HG03469 (cell line): Measurements from ENCODE around the gene NOTUM.

Experiments used
- ATAC-seq: cut with Tn5 transposase; IDR thresholded peaks from one replicate; pipeline ENCODE4 v1.9.1; 2021; ENCODE audit warnings: mild to moderate bottlenecking, moderate library complexity, moderate number of reproducible peaks; ENCODE audit not compliant: unreplicated experiment

NOTUM gene

DNA sequence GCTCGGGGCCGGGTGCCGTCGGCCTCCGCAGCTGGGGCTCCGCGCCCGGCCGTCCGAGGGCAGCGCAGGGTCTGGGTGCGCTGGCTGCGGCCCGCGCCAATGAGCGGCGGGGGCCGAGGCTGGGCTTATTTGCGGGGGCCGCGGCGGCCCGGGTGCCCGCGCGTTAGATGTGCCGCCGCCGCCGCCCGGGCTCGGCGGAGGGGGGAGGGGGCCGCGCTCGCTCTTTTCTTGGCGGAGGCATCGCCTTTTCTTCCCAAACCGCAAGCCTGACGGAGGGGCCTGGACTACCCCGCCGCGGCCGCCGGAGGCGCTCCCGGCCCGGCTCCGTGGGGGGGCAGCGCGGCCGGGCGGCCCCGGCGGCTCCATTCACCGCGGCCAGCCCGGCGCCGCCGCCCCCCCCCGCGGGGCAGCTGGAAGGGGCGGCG lies at the start of gene NOTUM:
Gene NOTUM, minus strand, starts transcription at position 101 of the 425 bp plus-strand sequence. CDS start 278 bp downstream, outside the sequence.
- ATAC-seq, result no peak

DNA sequence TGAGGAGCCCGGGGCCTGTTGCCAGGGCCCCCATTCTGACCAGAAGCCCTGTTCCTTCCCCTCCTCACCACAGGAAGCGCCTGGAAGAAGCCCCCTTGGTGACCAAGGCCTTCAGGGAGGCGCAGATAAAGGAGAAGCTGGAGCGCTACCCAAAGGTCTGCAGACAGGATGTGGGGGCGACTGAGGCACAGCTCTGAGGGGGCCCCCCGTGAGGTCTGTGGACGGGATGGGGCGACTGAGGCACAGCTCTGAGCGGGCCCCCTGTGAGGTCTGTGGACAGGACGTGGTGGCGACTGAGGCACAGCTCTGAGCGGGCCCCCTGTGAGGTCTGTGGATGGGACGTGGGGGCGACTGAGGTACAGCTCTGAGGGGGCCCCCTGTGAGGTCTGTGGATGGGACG lies 48.4 kb upstream of the NOTUM start:
- ATAC-seq, result no peak

DNA sequence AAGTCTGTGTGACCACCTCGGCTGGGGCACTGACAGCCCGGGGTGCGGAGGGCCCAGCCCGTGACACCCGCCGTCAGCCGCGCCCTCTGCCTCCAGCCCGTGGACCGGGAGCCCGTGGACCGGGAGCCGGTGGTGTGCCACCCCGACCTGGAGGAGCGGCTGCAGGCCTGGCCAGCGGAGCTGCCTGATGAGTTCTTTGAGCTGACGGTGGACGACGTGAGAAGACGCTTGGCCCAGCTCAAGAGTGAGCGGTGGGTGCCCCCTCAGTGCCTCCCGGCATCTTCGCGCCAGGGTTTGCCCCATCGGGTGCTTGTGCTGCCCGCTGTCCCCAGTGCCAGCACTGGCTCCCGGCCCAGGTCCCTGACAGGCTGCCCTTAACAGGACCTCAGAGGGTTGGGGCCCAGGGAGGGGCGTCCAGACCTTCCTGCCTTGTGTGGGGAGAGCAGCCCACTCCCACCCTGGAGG lies 48.0 kb upstream of the NOTUM start:
- ATAC-seq, result no peak

DNA sequence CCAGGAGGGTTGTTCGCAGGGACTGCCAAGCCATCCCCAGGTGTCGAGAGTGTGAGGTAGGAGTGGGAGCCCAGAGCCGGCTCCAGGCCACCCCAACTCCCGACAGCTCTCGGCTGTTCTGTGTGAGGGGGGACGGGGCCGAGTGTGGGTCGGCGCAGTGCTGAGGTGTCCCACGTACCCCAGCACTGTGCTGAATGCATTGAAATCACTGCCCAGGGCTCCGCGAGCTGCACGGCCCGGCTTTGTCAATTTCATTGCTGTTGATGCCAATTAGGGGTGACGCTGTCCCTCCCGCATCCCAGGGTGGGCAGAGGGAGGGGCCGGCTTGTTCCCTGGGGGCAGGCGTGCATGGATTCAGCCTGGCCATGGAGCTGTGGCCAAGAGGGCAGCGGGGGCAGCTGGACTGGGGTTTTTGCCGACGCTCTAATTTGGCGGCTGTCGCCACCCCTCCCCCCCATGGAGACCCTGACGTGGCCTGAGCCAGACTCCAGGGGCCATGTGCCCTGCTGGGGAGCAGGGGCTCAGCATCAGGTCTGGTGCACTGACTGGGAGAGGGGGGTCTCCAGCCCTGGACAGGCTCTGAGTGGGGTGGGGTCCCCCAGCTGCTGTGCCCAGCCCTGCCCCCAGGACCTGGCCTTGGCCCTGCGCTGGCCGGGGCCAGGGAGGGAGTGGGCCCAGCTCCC lies 47.4 kb upstream of the NOTUM start:
- no peak for ATAC-seq

DNA sequence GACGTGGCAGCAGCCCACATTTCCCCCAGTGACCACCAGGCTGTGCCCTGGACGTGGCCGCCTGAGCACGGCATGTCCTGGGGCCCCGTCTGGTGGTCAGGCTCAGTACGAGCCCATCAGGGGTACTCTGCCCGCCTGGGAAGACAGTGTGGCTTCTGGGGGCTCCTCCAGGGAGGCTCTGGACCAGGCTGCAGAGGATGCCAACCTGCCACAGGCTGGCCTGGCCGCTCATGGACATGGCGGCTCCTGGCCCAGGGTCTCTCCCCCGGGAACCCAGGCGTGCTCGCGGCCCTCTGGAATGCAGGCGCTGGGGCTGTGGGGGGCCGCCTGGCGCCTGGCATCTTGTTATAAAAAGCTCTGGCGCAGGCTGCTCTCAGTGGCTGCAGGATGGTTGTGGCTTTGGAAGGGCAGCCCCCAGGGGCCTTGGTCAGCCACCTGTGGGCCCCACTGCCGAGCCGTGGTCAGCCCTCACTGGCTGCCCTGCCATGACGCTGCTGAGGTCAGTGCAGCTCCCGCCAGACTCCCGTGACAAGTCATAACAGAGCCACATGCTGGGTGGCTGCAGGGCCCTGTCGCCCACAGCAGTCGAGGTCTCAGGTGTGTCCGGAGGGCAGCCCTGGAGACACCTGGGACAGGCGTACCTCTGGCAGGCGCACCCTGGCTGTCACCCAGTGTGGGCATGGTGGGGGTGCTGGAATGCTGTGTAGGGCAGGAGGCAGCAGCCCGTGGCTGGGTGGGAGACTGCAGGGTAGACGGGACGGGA lies 46.7 kb upstream of the NOTUM start:
- ATAC-seq, result no peak

DNA sequence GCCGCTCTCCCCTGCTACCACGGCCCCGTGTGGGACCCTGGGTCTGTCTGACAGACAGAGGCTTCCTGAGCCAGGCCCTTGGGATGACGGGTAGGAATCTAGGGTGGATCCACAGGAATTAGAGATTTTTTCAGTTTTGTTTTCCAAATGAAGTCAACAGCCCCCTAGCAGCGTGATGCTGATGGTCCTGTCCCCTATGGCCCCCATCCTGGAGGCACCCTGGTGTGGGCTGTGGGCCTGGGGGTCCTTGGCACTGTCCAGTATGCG lies 46.2 kb upstream of the NOTUM start:
- no peak for ATAC-seq

DNA sequence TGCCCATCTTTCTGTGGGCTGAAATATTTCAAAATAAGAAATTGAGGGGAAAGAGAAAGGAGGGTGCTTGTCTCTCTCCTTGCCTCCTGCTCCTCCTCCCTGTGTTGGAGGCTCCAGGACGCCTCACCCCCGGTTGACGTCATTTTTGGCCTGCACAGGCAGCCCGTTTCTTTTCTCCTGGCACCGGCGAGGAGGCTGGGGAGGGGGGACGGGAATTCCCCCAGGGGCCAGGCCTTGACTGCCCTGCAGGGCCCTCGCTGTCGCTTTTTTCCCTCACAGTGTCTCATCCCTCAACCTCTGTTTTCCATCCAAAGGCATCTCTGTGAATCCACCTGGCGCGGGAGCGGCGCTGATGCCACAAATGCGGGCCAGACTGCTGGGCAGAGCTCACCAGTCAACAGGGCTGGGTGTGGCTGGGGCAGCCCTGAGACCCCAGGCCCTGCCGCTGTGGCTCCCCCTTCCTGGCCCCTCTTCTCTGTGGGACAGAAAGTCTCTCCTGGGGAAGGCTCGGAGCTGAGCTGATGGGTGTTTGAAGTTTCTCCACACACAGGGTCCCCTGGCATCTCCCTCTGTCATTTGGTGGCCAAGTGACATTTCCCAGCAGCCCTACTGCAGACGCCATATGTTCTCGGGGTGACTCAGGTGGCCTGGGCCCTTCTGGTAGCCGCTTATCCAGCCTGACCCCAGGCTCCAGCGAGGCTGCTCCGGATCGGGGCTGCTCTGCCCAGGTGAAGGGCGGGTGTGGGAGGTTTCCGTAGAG lies 45.7 kb upstream of the NOTUM start:
- no peak for ATAC-seq

DNA sequence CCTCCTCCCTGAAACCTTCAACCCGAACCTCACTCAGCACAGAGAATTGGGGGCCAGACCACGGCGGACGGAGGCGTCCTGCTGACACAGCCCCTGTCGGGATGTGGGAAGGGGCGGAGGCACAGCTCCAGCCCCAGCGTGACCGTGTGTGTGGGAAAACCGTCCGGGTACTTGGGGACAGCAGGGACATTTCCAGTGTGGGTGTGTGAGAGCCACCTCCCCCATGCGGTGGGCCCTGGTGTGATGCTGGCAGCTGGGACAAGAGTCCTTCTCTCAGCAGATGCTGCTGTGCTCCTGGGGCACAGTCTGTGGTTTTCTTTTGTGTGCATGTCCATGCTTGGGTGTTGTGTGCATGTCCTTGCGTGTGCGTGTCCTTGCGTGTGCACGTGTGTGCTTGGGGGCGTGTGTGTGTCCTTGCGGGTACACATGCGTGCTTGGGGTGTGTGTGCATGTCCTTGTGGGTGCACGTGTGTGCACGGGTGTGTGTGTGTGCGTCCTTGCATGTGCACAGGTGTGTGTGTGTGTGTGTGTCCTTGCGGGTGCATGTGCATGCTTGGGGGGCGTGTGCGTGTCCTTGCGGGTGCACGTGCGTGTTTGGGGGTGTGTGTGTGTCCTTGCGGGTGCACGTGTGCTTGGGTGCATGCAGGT lies 44.8 kb upstream of the NOTUM start:
- ATAC-seq, result no peak

DNA sequence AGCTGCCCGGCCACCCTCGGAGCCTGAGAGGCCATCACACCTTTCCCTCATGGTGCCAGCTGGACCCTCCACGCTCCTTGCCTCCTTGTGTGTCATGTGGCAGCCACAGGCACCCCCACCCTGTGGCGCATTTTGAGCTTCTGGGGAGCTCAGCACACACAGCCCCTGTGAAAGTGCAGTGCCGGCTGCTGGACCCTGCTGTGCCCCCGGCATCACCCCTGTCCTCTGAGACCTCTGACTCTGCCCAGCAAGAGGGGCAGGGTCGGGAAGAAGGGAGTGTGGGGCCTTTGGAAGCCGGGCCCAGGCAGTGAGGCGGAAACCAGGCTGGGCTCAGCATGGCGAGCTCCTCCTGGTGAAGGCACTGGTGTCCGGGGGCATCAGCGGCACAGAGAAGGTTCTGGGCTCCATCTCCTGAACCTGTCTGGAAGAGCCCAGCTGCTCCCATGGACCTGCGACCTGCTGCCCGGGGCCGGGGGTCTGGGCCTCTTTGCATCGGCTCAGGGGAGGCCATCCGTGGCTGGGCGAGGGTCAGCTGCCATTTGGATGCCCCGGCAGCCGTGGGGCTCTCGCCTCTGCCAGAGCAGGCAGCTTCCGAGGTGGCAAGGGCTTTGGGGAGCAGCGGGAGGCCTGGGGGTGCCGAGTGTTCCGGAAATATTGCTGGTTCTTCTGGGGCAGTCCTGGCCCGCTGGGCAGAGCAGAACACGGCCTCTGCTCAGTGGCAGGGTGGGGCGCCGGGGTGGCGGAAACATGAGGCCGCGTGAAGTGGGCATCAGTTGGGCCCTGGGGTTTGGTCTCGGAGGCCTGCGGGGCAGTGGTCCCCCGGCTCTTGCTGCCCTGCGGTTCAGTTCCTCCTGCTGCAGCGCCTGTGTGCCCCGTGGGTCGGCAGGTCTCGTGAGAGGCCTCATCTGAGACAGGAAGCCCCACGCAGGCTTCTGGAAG lies 43.8 kb upstream of the NOTUM start:
- ATAC-seq, result no peak

DNA sequence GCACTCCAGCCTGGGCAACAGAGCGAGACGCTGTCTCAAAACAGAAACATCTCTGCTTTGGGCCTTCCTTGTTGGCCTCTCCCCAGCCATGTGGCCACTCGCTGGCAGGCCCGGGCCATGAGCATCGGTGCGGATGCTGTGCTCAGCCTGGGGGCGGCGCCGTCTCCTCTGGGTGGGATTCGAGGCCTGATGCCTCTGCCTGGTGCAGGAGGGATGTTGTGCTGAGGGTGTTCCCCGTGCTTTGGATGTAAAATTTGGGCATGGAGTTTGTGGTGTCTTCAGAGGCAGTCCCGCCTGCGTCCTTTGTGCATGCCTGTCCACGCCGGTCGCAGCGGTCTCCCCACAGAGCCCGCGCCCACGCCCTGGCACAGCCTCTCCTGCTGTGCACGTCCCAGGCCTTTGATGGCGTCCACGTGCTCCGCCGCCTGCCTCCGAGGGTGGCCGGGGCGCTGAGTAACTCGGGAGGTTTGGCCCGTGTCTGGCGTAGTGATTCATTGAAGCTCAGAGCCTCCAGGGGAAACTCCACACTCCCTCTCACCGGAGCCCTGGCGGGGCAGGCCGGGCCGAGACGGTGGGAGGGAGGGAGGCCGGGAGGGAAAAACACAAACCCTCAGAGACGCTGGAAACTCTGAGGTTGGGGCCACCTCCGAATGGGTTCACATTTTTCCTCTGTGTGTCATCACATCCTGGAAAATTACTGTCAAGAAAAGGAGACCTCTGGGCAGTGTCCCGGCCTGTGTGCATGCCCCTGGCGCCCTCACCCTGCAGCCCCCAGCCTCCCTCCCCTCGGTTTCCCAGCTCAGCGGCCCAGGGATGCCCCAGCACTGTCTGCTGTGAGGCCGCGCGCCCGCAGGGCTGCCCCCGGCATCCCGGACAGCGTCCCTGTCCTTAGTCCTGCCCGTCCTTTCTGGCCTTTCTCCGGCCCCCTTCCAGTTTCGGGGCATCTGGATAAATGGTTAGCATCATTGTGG lies 42.7 kb upstream of the NOTUM start:
- ATAC-seq, result no peak

DNA sequence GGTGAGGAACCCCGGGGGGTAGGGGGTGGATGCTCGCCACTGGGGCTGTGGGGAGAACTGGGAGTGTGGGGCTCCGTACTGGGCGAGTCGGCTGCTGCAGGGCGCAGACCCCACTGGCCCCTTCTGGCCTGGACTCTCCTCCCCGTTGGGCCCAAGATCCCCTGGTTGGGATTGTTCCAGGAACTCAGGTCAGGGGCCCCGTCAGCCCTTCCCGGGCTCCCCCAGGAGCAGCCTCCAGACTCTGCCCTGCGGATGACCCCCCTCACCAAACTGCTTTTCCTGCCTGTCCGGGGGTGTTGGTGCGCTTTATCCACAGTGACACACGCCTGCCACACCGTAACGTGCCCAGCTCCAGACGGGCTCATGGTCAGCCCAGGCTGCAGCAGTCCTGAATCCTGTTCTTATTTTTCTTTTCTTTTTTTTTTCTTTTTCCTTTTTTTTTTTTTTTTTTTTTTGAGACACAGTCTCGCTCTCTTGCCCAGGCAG lies 40.6 kb upstream of the NOTUM start:
- no peak for ATAC-seq

DNA sequence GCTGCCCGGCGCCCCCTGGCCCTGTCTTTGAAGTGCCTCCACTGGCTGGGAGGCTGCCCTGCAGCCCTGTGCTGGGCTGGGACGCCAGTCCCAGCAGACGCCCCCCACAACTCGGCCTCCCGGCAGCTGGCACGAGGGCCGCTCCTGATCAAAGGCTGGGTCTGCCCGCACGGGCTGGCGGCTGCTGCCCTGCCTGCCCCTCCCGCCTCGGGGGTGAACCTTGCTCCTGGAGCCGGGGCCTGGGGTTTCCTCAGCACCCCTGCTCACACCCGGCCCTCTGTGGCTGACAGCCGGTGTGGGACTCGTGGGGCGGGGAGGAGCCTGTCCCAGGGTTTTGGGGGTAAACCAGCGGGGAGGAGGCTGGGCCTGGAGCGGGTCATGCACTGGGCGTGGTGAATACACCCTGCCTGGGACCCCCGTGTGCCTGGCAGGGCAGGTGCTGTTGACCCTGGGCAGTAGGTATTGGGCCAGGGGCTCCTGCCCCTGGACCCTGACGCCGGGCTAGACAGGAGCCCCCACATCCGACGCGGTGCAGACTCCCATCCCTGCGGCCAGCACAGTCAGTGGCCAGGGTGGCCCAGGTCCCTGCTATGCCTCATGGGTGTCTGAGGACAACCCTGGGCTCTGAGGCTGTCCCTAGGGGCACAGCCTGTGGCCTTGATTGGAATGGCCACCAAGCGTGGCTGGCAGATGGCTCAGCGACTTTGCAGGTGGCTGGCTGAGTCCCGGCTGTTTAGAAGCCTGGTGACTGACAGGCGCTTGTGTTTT lies 40.0 kb upstream of the NOTUM start:
- ATAC-seq, result no peak

DNA sequence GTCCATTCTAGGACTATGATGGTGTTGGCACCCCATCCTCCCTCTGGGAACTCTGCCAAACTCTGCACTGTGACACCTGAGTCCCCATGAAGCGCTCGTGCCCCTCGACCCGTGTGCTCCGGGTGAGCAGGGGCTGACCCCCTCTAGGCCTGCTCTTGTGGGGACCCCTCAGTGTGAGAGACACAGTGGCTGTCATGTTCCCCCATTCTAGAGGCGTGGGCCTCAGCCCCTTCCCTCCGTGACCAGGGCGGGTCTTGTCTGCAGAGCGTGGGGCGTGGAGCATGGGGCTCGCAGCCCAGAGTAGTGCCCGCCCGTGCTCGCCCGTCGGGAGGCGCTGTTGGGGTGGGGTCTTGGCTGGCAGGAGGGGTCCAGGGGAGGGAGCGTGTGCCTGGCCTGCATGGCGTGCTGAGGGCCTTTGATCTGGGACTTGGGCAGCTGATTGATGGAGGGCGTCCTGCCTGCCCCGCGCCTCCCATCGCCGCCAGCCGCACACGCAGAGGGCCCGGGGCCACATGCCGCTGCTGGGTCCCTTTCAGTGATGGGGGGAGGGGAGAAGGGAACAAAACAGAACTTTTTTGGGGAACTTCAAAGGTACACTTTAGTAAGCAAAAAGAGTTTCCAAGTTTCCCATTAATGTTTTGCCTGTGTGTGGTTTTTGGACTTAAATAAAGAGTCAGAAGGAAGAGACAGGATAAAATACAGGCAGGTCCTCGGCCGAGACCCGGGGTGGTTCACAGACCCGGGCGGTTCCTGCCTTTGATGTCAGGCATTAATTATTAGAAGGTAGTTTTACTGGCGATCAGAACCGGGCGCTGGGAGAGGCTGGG lies 39.2 kb upstream of the NOTUM start:
- ATAC-seq, result no peak

DNA sequence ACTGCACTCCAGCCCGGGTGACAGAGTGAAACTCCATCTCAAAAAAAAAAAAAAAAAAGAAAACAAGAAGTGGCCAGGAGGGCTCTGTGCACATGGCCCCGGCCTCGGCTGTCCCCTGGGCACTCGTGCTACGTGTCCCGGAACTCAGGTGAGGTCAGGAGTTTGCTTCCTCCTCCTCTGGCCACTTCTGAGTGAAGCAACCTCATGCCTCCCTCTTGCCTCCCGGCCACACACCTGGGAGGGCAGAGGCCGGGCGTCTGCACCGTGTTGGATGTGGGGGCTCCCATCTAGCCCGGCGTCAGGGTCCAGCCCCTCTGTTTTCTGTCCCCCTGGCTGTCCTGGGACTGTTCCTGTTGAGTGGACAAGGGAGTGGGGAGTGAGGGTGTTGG lies 38.6 kb upstream of the NOTUM start:
- no peak for ATAC-seq

DNA sequence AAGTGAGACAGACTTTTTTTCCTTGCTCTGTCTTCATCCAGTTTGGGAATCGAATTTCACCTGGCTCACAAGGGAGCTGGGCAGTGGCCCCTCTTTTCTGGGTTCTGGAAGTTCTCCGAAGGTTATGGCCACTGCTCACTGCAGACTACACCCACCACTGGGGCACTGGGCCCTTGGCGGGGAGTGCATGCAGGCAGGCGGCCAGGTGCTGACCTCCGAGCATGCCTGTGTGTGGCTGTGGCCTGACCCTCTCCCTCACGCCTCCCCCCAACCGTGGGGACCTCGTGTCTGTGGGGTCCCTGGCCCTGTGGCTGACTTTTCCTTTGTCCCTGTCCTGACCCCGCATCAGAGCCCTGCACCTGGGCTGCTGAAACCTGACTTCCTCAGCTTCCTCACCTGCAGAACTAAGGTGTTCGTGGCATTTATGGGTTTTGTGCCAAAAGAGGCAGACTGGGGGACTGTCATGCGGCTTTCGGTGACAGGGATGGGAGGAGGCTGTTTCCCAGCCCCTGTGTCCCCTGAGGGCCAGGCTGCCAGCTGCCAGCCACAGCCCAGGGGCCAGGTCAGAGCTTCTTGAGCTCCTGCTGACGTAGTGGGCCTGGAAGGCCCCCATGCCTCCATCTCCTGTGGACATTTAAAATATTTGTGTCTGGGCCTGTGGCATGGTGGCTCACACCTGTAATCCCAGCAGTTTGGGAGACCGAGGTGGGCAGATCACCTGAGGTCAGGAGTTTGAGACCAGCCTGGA lies 37.9 kb upstream of the NOTUM start:
- ATAC-seq, result no peak

DNA sequence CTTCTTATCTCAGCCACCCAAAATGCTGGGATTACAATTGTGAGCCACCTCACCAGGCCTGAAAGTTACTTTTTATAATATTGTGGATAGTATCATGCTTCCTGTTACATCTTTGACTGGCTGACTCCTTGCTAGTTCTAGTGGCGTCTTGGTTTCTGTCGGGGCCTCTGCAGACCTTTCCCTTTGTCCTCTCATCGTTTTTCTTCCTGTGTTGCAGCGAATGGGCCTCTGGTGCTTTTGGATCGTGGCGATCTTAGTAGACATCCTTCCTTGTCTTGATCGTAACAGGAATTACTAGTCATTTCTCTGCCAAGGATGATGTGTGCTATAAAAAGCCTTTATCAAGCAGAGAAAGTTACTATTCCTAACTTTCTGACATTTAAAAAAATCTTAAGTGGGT lies 37.2 kb upstream of the NOTUM start:
- no peak for ATAC-seq
